ENCODE measurements around the gene PSRC1.
"Not testable (repeated sequence)": the region's sequence is repeated elsewhere in the genome, so short reads cannot be mapped to it uniquely, and the experiment has no call there.

PSRC1 gene

GRCh38 chr1:109282952-109283747 is at the start of gene PSRC1:
Gene PSRC1 (minus strand): TSS chr1:109283145.
- peak; percentile 84 for DNase-seq (ENCODE audit: low read depth)

GRCh38 chr1:109331113-109331512 is 48.2 kb upstream of the PSRC1 start:
- no peak for DNase-seq (ENCODE audit: low read depth)

- no peak for DNase-seq (ENCODE audit: low read depth)
Observed at GRCh38 chr1:109327285-109327684, 44.3 kb upstream of the PSRC1 start.

- DNase-seq (ENCODE audit: low read depth): no peak
Observed at GRCh38 chr1:109322974-109323373, 40.0 kb upstream of the PSRC1 start.

- no peak for DNase-seq (ENCODE audit: low read depth)
Observed at GRCh38 chr1:109319114-109319513, 36.2 kb upstream of the PSRC1 start.

- DNase-seq (ENCODE audit: low read depth): no peak
Observed at GRCh38 chr1:109316506-109316905, 33.6 kb upstream of the PSRC1 start.

- no peak for DNase-seq (ENCODE audit: low read depth)
Observed at GRCh38 chr1:109315288-109315687, 32.3 kb upstream of the PSRC1 start.

GRCh38 chr1:109314795-109315194 is 31.9 kb upstream of the PSRC1 start:
- DNase-seq (ENCODE audit: low read depth): no peak

GRCh38 chr1:109312978-109313775 is 30.2 kb upstream of the PSRC1 start:
- no peak for DNase-seq (ENCODE audit: low read depth)

GRCh38 chr1:109312246-109312645 is 29.3 kb upstream of the PSRC1 start:
- DNase-seq (ENCODE audit: low read depth): no peak

GRCh38 chr1:109309347-109309746 is 26.4 kb upstream of the PSRC1 start:
- no peak for DNase-seq (ENCODE audit: low read depth)

GRCh38 chr1:109307274-109308021 is 24.5 kb upstream of the PSRC1 start:
- DNase-seq (ENCODE audit: low read depth): no peak

- no peak for DNase-seq (ENCODE audit: low read depth)
Observed at GRCh38 chr1:109306832-109307273, 23.9 kb upstream of the PSRC1 start, which contains the start of gene MYBPHL. Gene MYBPHL (minus strand): TSS chr1:109307011. CDS start chr1:109306991, 20 bp downstream.

GRCh38 chr1:109305991-109306390 is 23.0 kb upstream of the PSRC1 start:
- not testable (repeated sequence) for DNase-seq (ENCODE audit: low read depth)

GRCh38 chr1:109304226-109304920 is 21.4 kb upstream of the PSRC1 start:
- no peak for DNase-seq (ENCODE audit: low read depth)

- no peak for DNase-seq (ENCODE audit: low read depth)
Observed at GRCh38 chr1:109301874-109302273, 18.9 kb upstream of the PSRC1 start.

- DNase-seq (ENCODE audit: low read depth): no peak
Observed at GRCh38 chr1:109300650-109301151, 17.8 kb upstream of the PSRC1 start.

- DNase-seq (ENCODE audit: low read depth): no peak
Observed at GRCh38 chr1:109299558-109300343, 16.8 kb upstream of the PSRC1 start.

- DNase-seq (ENCODE audit: low read depth): no peak
Observed at GRCh38 chr1:109298666-109299557, 16.0 kb upstream of the PSRC1 start.

- no peak for DNase-seq (ENCODE audit: low read depth)
Observed at GRCh38 chr1:109296782-109297181, 13.8 kb upstream of the PSRC1 start.

Data from activated T-helper 9 cell treated with anti-CD3 and anti-CD28 coated beads, Interleukin-2, amount 50 U/mL, for 16 hours (primary cell).